ENCODE data around the gene FIGNL2. TPM values are rescaled to one million over a fixed set of nuclear protein-coding genes. Genes with fewer than 3 reads are reported as not detected.

Gene FIGNL2
- 0.26 to 0.30 TPM in 2 of 3 replicates, not detected in the other for total RNA-seq
- long read RNA-seq: 0 reads

GRCh38 chr12:51848326-51848727 lies at the start of gene FIGNL2:
TSS of gene FIGNL2 (minus strand) at chr12:51848718. CDS start at chr12:51822413, 26,305 bp downstream.
- no peak for TF ChIP-seq CTCF (IDR thresholded peaks at IDR 0.05)
- DNase-seq (ENCODE audit: low spot score): no peak
- peaks cover 33% of the 10 kb centered on the region for H3K27me3 Mint-ChIP-seq (ENCODE audit: low read depth)
- H3K9me3 Mint-ChIP-seq (ENCODE audit: low read depth): no peaks in the 10 kb centered on the region
- H3K36me3 Mint-ChIP-seq (ENCODE audit: low read depth): no peaks in the 10 kb centered on the region
- H3K4me1 Mint-ChIP-seq (ENCODE audit: low read depth): peaks cover 6% of the 10 kb centered on the region
- H3K4me3 Mint-ChIP-seq (ENCODE audit: unreplicated experiment): peak within 1 kb of the TSS; percentile 61
- no peak within 1 kb of the TSS for H3K27ac Mint-ChIP-seq (ENCODE audit: unreplicated experiment)

GRCh38 chr12:51897181-51897580 lies 48.7 kb upstream of the FIGNL2 start:
- Mint-ChIP-seq H3K9me3 (ENCODE audit: low read depth) (no peaks in the 10 kb centered on the region), H3K4me3 (ENCODE audit: unreplicated experiment) (no peak overlapping the region), H3K36me3 (ENCODE audit: low read depth) (no peaks in the 10 kb centered on the region), H3K27me3 (ENCODE audit: low read depth) (no peaks in the 10 kb centered on the region), H3K27ac (ENCODE audit: unreplicated experiment) (no peak overlapping the region), H3K4me1 (ENCODE audit: low read depth) (peaks cover 10% of the 10 kb centered on the region)
- no peak for TF ChIP-seq CTCF (IDR thresholded peaks at IDR 0.05)
- no peak for DNase-seq (ENCODE audit: low spot score)

- Mint-ChIP-seq H3K27ac (ENCODE audit: unreplicated experiment) (no peak overlapping the region), H3K4me1 (ENCODE audit: low read depth) (peaks cover 10% of the 10 kb centered on the region), H3K27me3 (ENCODE audit: low read depth) (no peaks in the 10 kb centered on the region), H3K36me3 (ENCODE audit: low read depth) (no peaks in the 10 kb centered on the region), H3K4me3 (ENCODE audit: unreplicated experiment) (no peak overlapping the region), H3K9me3 (ENCODE audit: low read depth) (no peaks in the 10 kb centered on the region)
- DNase-seq (ENCODE audit: low spot score): no peak
- TF ChIP-seq CTCF (IDR thresholded peaks at IDR 0.05): no peak
Measured at GRCh38 chr12:51896236-51896635, 47.7 kb upstream of the FIGNL2 start.

- no peak for TF ChIP-seq CTCF (IDR thresholded peaks at IDR 0.05)
- DNase-seq (ENCODE audit: low spot score): no peak
- Mint-ChIP-seq H3K9me3 (ENCODE audit: low read depth) (no peaks in the 10 kb centered on the region), H3K27ac (ENCODE audit: unreplicated experiment) (no peak overlapping the region), H3K4me3 (ENCODE audit: unreplicated experiment) (no peak overlapping the region), H3K36me3 (ENCODE audit: low read depth) (no peaks in the 10 kb centered on the region), H3K27me3 (ENCODE audit: low read depth) (no peaks in the 10 kb centered on the region), H3K4me1 (ENCODE audit: low read depth) (peaks cover 10% of the 10 kb centered on the region)
Measured at GRCh38 chr12:51895378-51896135, 47.0 kb upstream of the FIGNL2 start.

GRCh38 chr12:51893786-51894185 lies 45.3 kb upstream of the FIGNL2 start:
- Mint-ChIP-seq H3K4me1 (ENCODE audit: low read depth) (peaks cover 10% of the 10 kb centered on the region), H3K36me3 (ENCODE audit: low read depth) (no peaks in the 10 kb centered on the region), H3K27me3 (ENCODE audit: low read depth) (no peaks in the 10 kb centered on the region), H3K4me3 (ENCODE audit: unreplicated experiment) (no peak overlapping the region), H3K9me3 (ENCODE audit: low read depth) (no peaks in the 10 kb centered on the region), H3K27ac (ENCODE audit: unreplicated experiment) (no peak overlapping the region)
- no peak for TF ChIP-seq CTCF (IDR thresholded peaks at IDR 0.05)
- no peak for DNase-seq (ENCODE audit: low spot score)
